ENCODE results near the gene TMEM170A.
A peak's percentile ranks its signal among the peaks of the same experiment; 100 is the strongest.

The TMEM170A gene

DNA sequence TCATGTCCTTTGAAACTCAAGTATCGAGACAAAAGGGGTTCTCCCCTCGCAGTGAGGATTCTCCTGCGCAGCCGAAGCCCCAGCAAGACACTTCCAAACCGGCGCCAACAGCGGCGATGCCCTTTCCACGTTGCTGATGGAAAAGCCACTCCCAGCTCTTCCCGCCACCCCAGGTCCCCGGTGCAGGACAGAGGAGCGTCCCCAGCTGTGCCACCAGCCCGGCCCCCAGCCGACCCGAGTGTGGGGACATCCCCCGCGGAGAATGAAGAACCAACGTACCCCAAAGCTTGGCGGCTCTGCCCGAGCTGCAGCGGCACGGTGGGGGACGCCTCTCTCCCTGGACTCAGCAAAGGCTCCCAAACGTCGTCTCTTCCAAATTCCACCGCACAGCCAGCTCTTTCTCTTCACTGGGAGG lies 30.2 kb upstream of the TMEM170A start:
- H3K27ac ChIP-seq (ENCODE audit: low read length): no peak overlapping the region
- peak overlapping the region; percentile 69 to 75 for H3K4me3 ChIP-seq (ENCODE audit: low read length in 2 of 2)
- peak overlapping the region; percentile 38 to 42 for H3K9ac ChIP-seq (ENCODE audit: low read length in 2 of 2)
- H3K36me3 ChIP-seq (ENCODE audit: control insufficient read depth in 2 of 2, insufficient read depth in 2 of 2, low read length in 2 of 2): no peaks in the 10 kb centered on the region
- H3K27me3 ChIP-seq (ENCODE audit: control insufficient read depth in 1 of 2, insufficient read depth in 2 of 2, low read length in 2 of 2): no peaks in the 10 kb centered on the region
- H3K4me1 ChIP-seq (ENCODE audit: control insufficient read depth, insufficient read depth, low read length): peaks cover 18% of the 10 kb centered on the region
- H3K9me3 ChIP-seq (ENCODE audit: control insufficient read depth in 2 of 2, low read length in 2 of 2): no peaks in the 10 kb centered on the region

DNA sequence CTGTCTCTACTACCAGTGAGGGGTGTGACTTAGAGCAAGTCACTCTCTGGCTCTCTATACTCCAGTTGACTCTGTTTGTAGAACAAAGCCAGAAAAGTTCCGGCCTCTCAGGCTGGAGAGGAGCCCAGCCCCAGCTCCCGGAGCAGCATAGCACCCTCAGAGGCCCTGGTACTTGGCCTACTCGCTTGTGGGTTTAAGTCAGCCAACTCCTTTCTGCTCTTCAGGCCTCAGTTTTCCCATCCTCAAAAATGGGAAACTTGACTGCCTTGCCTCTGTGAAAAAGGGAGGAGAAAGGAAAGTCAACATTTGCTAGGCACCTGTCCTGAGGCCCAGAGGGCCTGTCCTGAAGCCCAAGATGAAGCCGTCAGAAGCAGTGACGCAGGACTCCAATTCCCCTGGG lies 29.7 kb upstream of the TMEM170A start:
- no peaks in the 10 kb centered on the region for H3K9me3 ChIP-seq (ENCODE audit: control insufficient read depth in 2 of 2, low read length in 2 of 2)
- H3K36me3 ChIP-seq (ENCODE audit: control insufficient read depth in 2 of 2, insufficient read depth in 2 of 2, low read length in 2 of 2): no peaks in the 10 kb centered on the region
- no peak overlapping the region for H3K27ac ChIP-seq (ENCODE audit: low read length)
- H3K9ac ChIP-seq (ENCODE audit: low read length in 2 of 2): peak overlapping the region in 1 of 2 donors; percentile 13
- no peaks in the 10 kb centered on the region for H3K27me3 ChIP-seq (ENCODE audit: control insufficient read depth in 1 of 2, insufficient read depth in 2 of 2, low read length in 2 of 2)
- peaks cover 18% of the 10 kb centered on the region for H3K4me1 ChIP-seq (ENCODE audit: control insufficient read depth, insufficient read depth, low read length)
- peak overlapping the region; percentile 69 to 75 for H3K4me3 ChIP-seq (ENCODE audit: low read length in 2 of 2)

DNA sequence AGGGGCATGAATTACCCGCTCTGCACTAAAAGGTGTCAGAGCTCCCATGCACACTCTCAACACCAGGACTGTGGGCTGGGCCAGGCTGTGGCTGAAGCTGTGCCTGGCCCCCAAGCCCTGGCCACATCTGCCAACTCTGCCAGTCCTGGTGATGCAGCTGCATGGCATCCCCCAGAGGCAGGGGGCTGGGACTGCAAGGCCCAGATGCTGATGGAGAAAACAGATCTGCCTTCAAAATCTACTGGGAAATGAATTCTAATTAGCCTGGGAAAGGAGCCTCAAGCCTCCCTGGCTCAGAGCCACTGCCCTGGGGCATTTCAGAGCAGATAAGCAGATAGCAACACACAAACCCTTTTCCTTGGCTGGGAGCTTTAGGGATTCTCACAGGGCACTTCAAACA lies 27.4 kb upstream of the TMEM170A start:
- Histone ChIP-seq H3K27me3 (ENCODE audit: control insufficient read depth in 1 of 2, insufficient read depth in 2 of 2, low read length in 2 of 2) (no peaks in the 10 kb centered on the region), H3K36me3 (ENCODE audit: control insufficient read depth in 2 of 2, insufficient read depth in 2 of 2, low read length in 2 of 2) (no peaks in the 10 kb centered on the region), H3K27ac (ENCODE audit: low read length) (no peak overlapping the region), H3K4me1 (ENCODE audit: control insufficient read depth, insufficient read depth, low read length) (peaks cover 10% of the 10 kb centered on the region), H3K9ac (ENCODE audit: low read length in 2 of 2) (no peak overlapping the region), H3K4me3 (ENCODE audit: low read length in 2 of 2) (no peak overlapping the region), H3K9me3 (ENCODE audit: control insufficient read depth in 2 of 2, low read length in 2 of 2) (no peaks in the 10 kb centered on the region)

DNA sequence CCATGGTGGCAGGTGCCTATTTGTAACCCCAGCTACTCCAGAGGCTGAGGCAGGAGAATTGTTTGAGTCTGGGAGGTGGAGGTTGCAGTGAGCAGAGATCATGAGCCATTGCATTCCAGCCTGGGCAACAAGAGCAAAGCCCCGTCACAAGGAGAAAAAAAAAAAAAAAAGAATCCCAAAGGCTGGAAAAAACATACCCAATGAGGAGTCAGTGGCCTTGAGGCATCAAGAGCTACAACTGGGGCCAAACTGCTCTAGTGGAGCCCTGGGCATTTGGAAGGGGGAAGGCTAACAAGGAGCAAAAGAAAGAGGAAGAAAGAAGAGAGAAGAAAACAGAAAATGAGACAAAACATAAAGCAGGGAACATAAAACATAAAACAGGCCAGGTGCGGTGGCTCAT lies 23.8 kb upstream of the TMEM170A start:
- Histone ChIP-seq H3K4me3 (ENCODE audit: low read length in 2 of 2) (no peak overlapping the region), H3K9ac (ENCODE audit: low read length in 2 of 2) (no peak overlapping the region), H3K27ac (ENCODE audit: low read length) (no peak overlapping the region), H3K27me3 (ENCODE audit: control insufficient read depth in 1 of 2, insufficient read depth in 2 of 2, low read length in 2 of 2) (peaks cover 0 to 2% of the 10 kb centered on the region in 2 donors), H3K4me1 (ENCODE audit: control insufficient read depth, insufficient read depth, low read length) (no peaks in the 10 kb centered on the region), H3K9me3 (ENCODE audit: control insufficient read depth in 2 of 2, low read length in 2 of 2) (no peaks in the 10 kb centered on the region), H3K36me3 (ENCODE audit: control insufficient read depth in 2 of 2, insufficient read depth in 2 of 2, low read length in 2 of 2) (no peaks in the 10 kb centered on the region)

DNA sequence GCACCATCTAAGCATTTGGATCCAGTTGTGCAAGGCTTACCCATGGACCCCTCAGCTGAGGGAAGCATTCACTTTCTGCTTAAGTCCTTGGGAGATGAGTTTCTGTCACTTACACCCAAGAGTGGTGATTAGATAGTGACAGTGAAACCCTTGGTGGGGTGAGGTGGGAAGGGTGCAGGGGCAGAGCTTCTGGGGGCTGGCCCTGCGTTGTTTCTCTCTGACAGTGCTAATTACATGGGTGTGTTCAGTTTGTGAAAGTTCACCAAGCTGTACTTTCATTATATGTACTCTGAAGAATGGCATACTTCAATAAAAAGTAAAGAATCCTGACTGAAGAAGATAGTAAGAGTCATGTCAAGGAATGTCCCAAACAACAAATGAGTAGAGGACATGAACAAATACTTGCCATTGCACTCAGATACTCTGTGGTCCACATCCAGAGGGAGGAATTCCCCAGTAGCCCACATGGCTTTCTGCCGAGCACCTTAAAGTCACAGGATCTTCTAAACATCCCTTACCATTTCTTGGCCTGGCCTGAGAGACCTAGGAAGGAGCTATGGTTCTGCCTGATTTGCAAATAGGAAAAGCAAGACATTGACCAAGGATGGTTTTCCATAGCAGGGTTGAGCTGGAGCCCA lies 22.3 kb upstream of the TMEM170A start:
- Histone ChIP-seq H3K4me1 (ENCODE audit: control insufficient read depth, insufficient read depth, low read length) (no peaks in the 10 kb centered on the region), H3K36me3 (ENCODE audit: control insufficient read depth in 2 of 2, insufficient read depth in 2 of 2, low read length in 2 of 2) (no peaks in the 10 kb centered on the region), H3K27me3 (ENCODE audit: control insufficient read depth in 1 of 2, insufficient read depth in 2 of 2, low read length in 2 of 2) (peaks cover 0 to 2% of the 10 kb centered on the region in 2 donors), H3K9me3 (ENCODE audit: control insufficient read depth in 2 of 2, low read length in 2 of 2) (no peaks in the 10 kb centered on the region), H3K4me3 (ENCODE audit: low read length in 2 of 2) (no peak overlapping the region), H3K27ac (ENCODE audit: low read length) (no peak overlapping the region), H3K9ac (ENCODE audit: low read length in 2 of 2) (no peak overlapping the region)

DNA sequence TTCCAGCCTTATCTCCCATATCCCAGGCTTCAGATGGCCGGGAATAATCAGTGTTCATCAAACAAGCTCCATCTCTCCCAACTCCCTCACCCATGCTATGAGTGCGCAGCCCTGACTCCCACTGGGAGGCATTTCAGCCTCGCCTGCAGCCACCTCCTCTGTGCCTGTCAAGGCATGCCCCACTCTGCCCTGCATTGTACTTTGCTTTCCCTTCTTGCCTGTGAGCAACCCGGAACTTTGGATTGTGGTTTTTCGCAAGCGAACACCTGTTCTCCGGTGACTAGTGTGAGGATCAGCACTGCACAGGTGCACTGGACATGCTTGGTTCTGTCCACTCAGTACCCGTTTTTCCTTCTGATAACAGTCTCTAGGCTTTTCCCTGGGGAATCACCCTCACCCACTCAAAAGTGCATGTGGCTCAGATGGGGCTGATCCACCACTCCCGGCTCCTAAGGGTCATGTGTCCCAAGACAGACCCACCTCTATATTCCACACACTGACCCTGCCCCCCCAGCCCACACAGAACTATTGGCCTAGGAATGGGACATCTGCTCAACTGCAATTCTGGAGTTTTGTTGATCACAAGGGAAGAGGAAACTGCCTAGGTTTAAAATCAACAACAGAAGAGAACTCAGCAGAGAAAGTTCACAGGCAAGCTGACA lies 21.7 kb upstream of the TMEM170A start:
- Histone ChIP-seq H3K27ac (ENCODE audit: low read length) (no peak overlapping the region), H3K36me3 (ENCODE audit: control insufficient read depth in 2 of 2, insufficient read depth in 2 of 2, low read length in 2 of 2) (no peaks in the 10 kb centered on the region), H3K4me1 (ENCODE audit: control insufficient read depth, insufficient read depth, low read length) (no peaks in the 10 kb centered on the region), H3K4me3 (ENCODE audit: low read length in 2 of 2) (no peak overlapping the region), H3K9ac (ENCODE audit: low read length in 2 of 2) (no peak overlapping the region), H3K9me3 (ENCODE audit: control insufficient read depth in 2 of 2, low read length in 2 of 2) (no peaks in the 10 kb centered on the region), H3K27me3 (ENCODE audit: control insufficient read depth in 1 of 2, insufficient read depth in 2 of 2, low read length in 2 of 2) (peaks cover 0 to 2% of the 10 kb centered on the region in 2 donors)

DNA sequence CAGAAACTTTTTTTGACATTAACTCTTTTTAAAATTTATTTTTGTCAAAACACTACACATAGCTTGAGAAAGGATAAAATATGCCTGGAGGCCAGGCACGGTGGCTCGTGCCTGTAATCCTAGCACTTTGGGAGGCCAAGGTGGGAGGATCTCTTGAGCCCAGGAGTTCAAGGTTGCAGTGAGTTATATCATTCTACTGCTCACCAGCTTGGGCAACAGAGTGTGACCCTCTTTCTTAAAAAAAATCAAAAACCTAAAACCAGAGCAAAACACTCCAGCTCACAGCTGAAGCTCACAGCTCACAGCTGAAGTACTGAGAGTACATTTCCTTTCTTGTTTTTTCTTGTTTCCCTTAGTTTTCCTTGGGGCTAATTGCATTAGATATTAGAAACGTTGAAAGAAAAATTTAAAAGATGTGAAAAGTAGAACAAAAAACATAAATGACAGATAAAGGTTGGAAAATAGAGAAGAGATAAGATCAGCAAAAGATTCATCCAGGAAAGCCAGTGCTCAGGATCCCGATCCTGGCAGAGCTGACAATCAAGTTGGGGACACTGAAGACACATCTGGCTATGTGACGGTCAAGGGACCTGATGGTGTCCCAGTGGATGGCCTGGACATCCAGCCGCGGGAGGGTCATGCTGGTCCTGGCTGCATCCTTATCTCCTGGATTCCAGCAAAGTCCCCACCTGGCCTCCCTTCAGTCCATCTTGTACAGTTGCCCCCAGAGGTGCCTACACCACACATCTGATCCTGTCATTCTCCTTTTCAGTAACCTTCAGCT lies 20.9 kb upstream of the TMEM170A start:
- Histone ChIP-seq H3K36me3 (ENCODE audit: control insufficient read depth in 2 of 2, insufficient read depth in 2 of 2, low read length in 2 of 2) (no peaks in the 10 kb centered on the region), H3K9ac (ENCODE audit: low read length in 2 of 2) (no peak overlapping the region), H3K4me1 (ENCODE audit: control insufficient read depth, insufficient read depth, low read length) (no peaks in the 10 kb centered on the region), H3K27me3 (ENCODE audit: control insufficient read depth in 1 of 2, insufficient read depth in 2 of 2, low read length in 2 of 2) (peaks cover 0 to 2% of the 10 kb centered on the region in 2 donors), H3K4me3 (ENCODE audit: low read length in 2 of 2) (no peak overlapping the region), H3K27ac (ENCODE audit: low read length) (no peak overlapping the region), H3K9me3 (ENCODE audit: control insufficient read depth in 2 of 2, low read length in 2 of 2) (no peaks in the 10 kb centered on the region)

DNA sequence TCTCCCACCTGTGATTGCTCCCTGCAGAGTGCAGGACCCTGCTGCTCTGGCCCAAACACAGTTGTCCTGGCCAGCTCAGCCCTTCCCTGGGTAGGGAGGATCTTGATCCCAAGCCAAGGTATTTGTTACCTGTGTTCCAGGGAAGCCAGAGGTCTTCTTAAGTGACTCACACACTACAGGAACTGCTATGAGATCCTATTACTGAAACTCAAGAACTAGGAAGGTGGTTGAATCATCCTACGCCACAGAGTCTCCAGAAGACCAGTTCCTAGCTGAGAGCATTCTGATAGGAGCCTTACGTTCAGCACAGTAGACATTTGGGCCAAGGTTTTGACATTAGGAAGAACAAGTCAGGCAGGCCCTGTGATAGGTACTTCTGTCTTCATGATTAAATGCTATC lies 18.7 kb upstream of the TMEM170A start:
- peaks cover 0 to 2% of the 10 kb centered on the region in 2 donors for H3K27me3 ChIP-seq (ENCODE audit: control insufficient read depth in 1 of 2, insufficient read depth in 2 of 2, low read length in 2 of 2)
- no peak overlapping the region for H3K9ac ChIP-seq (ENCODE audit: low read length in 2 of 2)
- no peak overlapping the region for H3K4me3 ChIP-seq (ENCODE audit: low read length in 2 of 2)
- H3K9me3 ChIP-seq (ENCODE audit: control insufficient read depth in 2 of 2, low read length in 2 of 2): no peaks in the 10 kb centered on the region
- H3K4me1 ChIP-seq (ENCODE audit: control insufficient read depth, insufficient read depth, low read length): no peaks in the 10 kb centered on the region
- H3K36me3 ChIP-seq (ENCODE audit: control insufficient read depth in 2 of 2, insufficient read depth in 2 of 2, low read length in 2 of 2): no peaks in the 10 kb centered on the region
- H3K27ac ChIP-seq (ENCODE audit: low read length): no peak overlapping the region

DNA sequence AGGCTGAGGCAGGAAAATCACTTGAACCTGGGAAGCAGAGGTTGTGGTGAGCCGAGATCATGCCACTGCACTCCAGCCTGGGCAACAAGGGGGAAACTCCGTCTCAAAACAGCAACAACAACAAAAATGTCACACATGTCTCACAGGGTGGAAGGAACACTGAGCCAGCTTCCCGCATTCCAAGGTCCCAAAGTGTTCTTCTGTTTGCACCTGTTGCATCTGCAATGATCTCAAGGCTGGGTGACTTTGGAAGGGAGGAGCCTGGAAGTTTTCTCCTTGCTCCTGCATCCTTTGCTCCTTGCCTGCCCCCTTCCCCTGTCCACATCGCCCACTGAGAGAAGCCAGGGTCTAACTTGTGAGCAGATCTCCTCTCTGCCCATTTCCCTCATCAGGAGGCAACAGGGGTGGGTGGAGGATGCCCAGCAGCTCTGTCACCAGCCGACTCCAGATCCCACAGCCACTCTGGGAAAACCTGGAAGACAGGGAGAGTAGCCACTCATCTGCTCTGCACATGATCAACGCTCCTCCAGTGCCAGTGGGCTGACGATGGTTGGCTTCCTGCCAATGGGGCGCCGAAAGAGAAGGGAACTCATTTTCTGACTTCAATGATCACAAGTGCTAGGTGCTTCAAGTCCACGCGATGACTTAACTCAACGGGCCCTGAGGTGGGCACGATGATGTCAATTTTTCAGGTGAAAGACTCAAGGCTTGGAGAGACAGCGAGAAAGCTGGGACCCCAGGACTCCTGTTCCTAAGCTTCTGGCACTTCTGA lies 18.1 kb upstream of the TMEM170A start:
- H3K4me1 ChIP-seq (ENCODE audit: control insufficient read depth, insufficient read depth, low read length): no peaks in the 10 kb centered on the region
- H3K9me3 ChIP-seq (ENCODE audit: control insufficient read depth in 2 of 2, low read length in 2 of 2): no peaks in the 10 kb centered on the region
- no peaks in the 10 kb centered on the region for H3K36me3 ChIP-seq (ENCODE audit: control insufficient read depth in 2 of 2, insufficient read depth in 2 of 2, low read length in 2 of 2)
- peaks cover 0 to 2% of the 10 kb centered on the region in 2 donors for H3K27me3 ChIP-seq (ENCODE audit: control insufficient read depth in 1 of 2, insufficient read depth in 2 of 2, low read length in 2 of 2)
- H3K4me3 ChIP-seq (ENCODE audit: low read length in 2 of 2): no peak overlapping the region
- no peak overlapping the region for H3K9ac ChIP-seq (ENCODE audit: low read length in 2 of 2)
- no peak overlapping the region for H3K27ac ChIP-seq (ENCODE audit: low read length)

DNA sequence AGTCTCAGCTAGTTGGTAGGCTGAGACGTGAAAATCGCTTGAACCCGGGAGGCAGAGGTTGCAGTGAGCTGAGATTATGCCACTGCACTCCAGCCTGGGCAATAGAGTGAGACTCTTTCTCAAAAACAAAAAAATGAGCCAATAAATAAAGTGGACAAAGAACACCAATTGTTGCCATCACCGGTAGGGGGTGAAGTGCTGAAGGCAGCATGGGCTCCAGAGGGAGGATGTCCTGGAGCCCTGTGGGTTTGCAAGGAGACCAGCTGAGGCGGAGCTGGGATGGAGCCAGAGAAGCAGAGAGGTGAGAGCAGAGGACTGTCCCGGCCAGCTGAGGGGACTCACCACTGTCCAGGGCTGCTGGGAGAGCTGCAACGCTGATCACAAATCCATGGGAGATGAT lies 17.0 kb upstream of the TMEM170A start:
- H3K27me3 ChIP-seq (ENCODE audit: control insufficient read depth in 1 of 2, insufficient read depth in 2 of 2, low read length in 2 of 2): peaks cover 0 to 2% of the 10 kb centered on the region in 2 donors
- no peak overlapping the region for H3K9ac ChIP-seq (ENCODE audit: low read length in 2 of 2)
- no peaks in the 10 kb centered on the region for H3K9me3 ChIP-seq (ENCODE audit: control insufficient read depth in 2 of 2, low read length in 2 of 2)
- H3K27ac ChIP-seq (ENCODE audit: low read length): no peak overlapping the region
- no peaks in the 10 kb centered on the region for H3K4me1 ChIP-seq (ENCODE audit: control insufficient read depth, insufficient read depth, low read length)
- H3K4me3 ChIP-seq (ENCODE audit: low read length in 2 of 2): no peak overlapping the region
- H3K36me3 ChIP-seq (ENCODE audit: control insufficient read depth in 2 of 2, insufficient read depth in 2 of 2, low read length in 2 of 2): no peaks in the 10 kb centered on the region

Measured in stomach smooth muscle (tissue), 2 donors.